ENCODE data around the gene SFSWAP.
"Not testable (repeated sequence)": the region's sequence is repeated elsewhere in the genome, so short reads cannot be mapped to it uniquely, and the experiment has no call there.

The SFSWAP gene

DNA sequence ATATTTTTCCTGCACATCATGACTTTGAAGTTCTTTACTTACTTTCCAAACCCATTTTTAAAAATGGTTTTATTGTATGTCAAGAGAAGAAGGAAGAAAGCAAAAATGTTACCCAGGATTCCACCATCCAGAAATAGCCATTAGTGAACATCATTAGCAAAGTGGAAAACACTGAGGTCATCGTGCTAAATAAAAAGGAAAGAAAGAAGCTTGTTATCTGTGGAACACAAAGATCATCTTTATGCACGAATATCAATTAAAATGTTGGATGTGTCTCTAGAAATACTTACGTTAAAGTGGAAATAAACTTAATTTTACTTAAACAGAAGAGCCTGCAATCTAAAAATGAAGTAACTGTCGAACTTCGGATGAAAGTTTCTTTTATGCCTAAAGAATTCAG, 27.3 kb downstream of the SFSWAP start:
- H3K4me1 Mint-ChIP-seq (ENCODE audit: low read depth in 2 of 2) = peaks cover 0 to 11% of the 10 kb centered on the region in 2 donors
- ATAC-seq (replicated peaks) = no peak
- H3K4me3 Mint-ChIP-seq = no peak overlapping the region
- H3K36me3 Mint-ChIP-seq (ENCODE audit: insufficient read depth) = peaks cover 63% of the 10 kb centered on the region
- H3K27me3 Mint-ChIP-seq = no peaks in the 10 kb centered on the region
- no peak for DNase-seq
- H3K9me3 Mint-ChIP-seq = no peaks in the 10 kb centered on the region
- H3K27ac Mint-ChIP-seq = no peak overlapping the region

DNA sequence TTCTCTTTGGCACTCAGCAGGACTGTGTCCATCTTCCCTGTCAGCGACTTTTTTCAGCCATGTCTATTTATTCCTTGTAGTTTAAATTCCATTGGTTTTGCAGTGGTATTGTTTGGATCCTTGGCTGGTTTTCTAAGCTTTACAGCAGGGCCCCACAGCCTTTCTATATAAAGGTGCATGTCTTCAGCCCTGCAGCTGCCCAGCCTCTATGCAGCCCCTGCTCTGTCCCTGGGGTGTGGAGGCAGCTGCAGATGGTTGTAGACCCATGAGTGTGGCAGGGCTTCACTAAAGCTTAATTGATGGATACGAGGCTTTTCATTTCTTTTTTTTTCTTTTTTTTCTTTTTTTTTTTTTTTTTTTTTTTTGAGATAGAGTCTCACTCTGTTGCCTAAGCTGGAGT, 29.7 kb downstream of the SFSWAP start:
- Mint-ChIP-seq H3K36me3 (ENCODE audit: insufficient read depth) (peaks cover 56% of the 10 kb centered on the region), H3K4me3 (no peak overlapping the region), H3K27ac (no peak overlapping the region)

DNA sequence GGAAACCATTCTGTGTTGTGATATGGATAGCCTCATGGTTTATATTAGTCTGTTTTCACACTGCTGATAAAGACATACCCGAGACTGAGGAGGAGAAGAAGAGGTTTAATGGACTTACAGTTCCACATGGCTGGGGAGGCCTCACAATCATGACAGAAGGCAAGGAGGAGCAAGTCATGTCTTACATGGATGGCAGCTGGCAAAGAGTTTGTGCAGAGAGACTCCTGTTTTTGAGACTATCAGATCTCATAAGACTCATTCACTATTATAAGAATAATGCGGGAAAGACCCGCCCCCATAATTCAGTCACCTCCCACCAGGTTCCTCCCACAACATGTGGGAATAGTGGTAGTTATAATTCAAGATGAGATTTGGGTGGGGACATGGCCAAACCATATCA, 31.9 kb downstream of the SFSWAP start:
- peaks cover 6 to 13% of the 10 kb centered on the region in 2 donors for H3K4me1 Mint-ChIP-seq (ENCODE audit: low read depth in 2 of 2)
- H3K36me3 Mint-ChIP-seq (ENCODE audit: insufficient read depth) = peaks cover 57% of the 10 kb centered on the region
- not testable (repeated sequence) for DNase-seq; H3K27me3 Mint-ChIP-seq; H3K9me3 Mint-ChIP-seq; H3K4me3 Mint-ChIP-seq; ATAC-seq (replicated peaks)
- H3K27ac Mint-ChIP-seq = peak overlapping the region in 1 of 2 donors; percentile 6

More for the DNA sequence above, 29.7 kb downstream of the SFSWAP start:
- H3K4me1 Mint-ChIP-seq (ENCODE audit: low read depth in 2 of 2) = peaks cover 5 to 11% of the 10 kb centered on the region in 2 donors
- no peaks in the 10 kb centered on the region for H3K9me3 Mint-ChIP-seq
- no peaks in the 10 kb centered on the region for H3K27me3 Mint-ChIP-seq
- ATAC-seq (replicated peaks) (no peak), DNase-seq (no peak)

DNA sequence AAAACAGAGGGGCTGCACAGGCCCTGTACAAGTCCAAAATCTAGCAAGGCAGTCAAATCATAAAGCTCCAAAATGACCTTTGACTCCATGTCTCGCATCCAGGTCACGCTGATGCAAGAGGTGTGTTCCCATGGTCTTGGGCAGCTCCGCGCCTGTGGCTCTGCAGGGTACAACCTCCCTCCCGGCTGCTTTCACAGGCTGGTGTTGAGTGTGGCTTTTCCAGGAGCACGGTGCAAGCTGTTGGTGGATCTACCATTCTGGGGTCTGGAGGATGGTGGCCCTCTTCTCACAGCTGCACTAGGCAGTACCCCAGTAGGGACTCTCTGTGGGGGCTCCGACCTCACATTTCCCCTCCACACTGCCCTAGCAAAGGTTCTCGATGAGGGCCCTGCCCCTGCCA, 32.5 kb downstream of the SFSWAP start:
- ATAC-seq (replicated peaks); H3K27me3 Mint-ChIP-seq; DNase-seq; H3K27ac Mint-ChIP-seq; H3K9me3 Mint-ChIP-seq; H3K4me3 Mint-ChIP-seq: not testable (repeated sequence)
- H3K4me1 Mint-ChIP-seq (ENCODE audit: low read depth in 2 of 2) = peaks cover 6 to 14% of the 10 kb centered on the region in 2 donors
- peaks cover 61% of the 10 kb centered on the region for H3K36me3 Mint-ChIP-seq (ENCODE audit: insufficient read depth)

DNA sequence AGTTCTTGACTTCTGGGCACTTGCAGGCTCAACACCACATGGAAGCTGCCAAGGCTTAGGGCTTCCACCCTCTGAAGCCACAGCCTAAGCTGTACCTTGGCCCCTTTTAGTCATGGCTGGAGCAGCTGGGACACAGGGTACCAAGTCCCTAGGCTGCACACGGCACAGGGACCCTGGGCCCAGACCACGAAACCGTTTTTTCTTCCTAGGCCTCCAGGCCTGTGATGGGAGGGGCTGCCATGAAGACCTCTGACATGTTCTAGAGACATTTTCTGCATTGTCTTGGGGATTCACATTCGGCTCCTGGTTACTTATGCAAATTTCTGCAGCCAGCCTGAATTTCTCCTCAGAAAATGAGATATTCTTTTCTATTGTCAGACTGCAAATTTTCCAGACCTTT, 33.0 kb downstream of the SFSWAP start:
- ATAC-seq (replicated peaks); H3K27ac Mint-ChIP-seq; DNase-seq; H3K27me3 Mint-ChIP-seq; H3K9me3 Mint-ChIP-seq; H3K4me3 Mint-ChIP-seq: not testable (repeated sequence)
- peaks cover 61% of the 10 kb centered on the region for H3K36me3 Mint-ChIP-seq (ENCODE audit: insufficient read depth)
- H3K4me1 Mint-ChIP-seq (ENCODE audit: low read depth in 2 of 2) = peaks cover 6 to 14% of the 10 kb centered on the region in 2 donors

DNA sequence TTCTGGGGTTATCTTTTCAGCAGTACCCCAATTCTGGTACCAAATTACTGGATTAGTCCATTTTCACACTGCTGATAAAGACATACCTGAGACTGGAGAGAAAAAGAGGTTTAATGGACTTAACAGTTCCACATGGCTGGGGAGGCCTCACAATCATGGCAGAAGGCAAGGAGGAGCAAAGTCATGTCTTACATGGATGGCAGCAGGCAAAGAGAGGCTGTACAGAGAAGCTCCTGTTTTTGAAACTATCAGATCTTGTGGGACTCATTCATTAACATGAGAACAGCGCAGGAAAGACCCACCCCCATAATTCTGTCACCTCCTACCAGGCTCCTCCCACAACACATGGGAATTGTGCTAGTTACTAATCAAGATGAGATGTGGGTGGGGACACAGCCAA, 33.8 kb downstream of the SFSWAP start:
- not testable (repeated sequence) for ATAC-seq (replicated peaks); H3K27ac Mint-ChIP-seq; DNase-seq; H3K27me3 Mint-ChIP-seq; H3K9me3 Mint-ChIP-seq; H3K4me3 Mint-ChIP-seq
- peaks cover 6 to 14% of the 10 kb centered on the region in 2 donors for H3K4me1 Mint-ChIP-seq (ENCODE audit: low read depth in 2 of 2)
- peaks cover 54% of the 10 kb centered on the region for H3K36me3 Mint-ChIP-seq (ENCODE audit: insufficient read depth)

DNA sequence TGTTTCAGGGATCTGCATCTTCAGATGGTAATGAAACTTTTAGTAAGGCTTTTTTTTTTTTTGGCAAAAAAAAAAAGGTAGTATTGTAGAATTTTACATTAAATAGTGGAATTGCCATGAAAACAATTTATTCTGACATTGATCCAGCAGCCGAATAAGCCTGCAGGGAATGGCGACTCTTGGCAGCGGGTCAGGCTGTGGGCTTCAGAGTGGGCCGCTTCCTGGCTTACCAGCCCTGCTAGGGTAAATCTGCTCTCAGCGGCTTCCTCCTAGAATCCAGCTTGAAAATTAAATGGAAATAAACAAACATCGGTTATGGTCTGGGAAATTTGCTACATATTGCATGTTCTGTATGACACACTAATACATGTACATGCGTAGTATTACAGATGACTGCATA, 34.8 kb downstream of the SFSWAP start:
- Mint-ChIP-seq H3K9me3 (no peaks in the 10 kb centered on the region), H3K4me1 (ENCODE audit: low read depth in 2 of 2) (peaks cover 6 to 14% of the 10 kb centered on the region in 2 donors), H3K27me3 (no peaks in the 10 kb centered on the region), H3K27ac (no peak overlapping the region), H3K36me3 (ENCODE audit: insufficient read depth) (peaks cover 50% of the 10 kb centered on the region), H3K4me3 (no peak overlapping the region)
- DNase-seq (no peak), ATAC-seq (replicated peaks) (no peak)

DNA sequence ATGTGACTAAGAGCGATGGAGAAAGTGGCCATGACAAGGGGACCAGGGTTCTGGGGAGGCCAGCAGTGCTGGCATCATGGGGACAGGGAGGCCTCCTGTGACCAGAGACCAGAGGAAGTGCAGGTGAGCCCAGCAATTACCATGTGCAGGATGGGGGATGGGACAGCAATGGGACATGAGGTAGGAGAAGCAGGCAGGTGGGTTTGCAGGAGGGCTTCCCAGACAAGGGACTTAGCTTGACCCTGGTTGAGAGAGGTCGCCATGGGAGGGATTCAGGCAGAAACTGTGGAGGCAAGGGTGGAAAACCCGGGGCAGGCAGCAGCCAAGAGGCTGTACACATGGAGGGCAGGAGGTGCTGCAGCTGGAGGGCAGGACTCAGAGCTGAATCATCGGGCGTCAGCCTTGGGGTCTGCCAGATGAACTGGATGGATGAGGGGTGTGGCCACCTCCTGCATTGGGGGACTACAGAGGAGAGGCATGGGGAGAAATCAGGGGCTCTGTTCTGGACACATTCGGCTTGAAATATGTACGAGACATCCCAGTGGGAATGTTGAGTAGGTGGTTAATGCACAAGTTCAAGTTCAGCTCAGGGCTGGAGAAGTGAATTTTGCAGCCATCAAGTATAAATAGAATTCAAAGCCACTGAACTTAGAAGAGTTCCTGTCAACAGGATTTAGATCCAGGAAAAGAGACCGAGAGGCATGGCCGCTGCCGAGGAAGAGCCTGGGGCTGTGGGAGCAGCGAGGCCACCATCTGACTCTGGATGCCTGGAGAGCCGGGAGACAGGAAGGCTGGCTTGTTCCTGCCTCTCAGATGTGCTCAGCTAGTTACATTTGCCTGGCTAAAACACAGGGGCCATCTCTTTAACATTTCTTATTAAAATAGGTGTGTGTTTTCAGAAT, 36.6 kb downstream of the SFSWAP start:
- H3K27me3 Mint-ChIP-seq = no peaks in the 10 kb centered on the region
- H3K4me3 Mint-ChIP-seq = no peak overlapping the region
- DNase-seq (no peak), ATAC-seq (replicated peaks) (no peak)
- no peaks in the 10 kb centered on the region for H3K9me3 Mint-ChIP-seq
- H3K36me3 Mint-ChIP-seq (ENCODE audit: insufficient read depth) = peaks cover 51% of the 10 kb centered on the region
- peaks cover 4 to 14% of the 10 kb centered on the region in 2 donors for H3K4me1 Mint-ChIP-seq (ENCODE audit: low read depth in 2 of 2)
- peak overlapping the region; percentile 85 to 90 for H3K27ac Mint-ChIP-seq

DNA sequence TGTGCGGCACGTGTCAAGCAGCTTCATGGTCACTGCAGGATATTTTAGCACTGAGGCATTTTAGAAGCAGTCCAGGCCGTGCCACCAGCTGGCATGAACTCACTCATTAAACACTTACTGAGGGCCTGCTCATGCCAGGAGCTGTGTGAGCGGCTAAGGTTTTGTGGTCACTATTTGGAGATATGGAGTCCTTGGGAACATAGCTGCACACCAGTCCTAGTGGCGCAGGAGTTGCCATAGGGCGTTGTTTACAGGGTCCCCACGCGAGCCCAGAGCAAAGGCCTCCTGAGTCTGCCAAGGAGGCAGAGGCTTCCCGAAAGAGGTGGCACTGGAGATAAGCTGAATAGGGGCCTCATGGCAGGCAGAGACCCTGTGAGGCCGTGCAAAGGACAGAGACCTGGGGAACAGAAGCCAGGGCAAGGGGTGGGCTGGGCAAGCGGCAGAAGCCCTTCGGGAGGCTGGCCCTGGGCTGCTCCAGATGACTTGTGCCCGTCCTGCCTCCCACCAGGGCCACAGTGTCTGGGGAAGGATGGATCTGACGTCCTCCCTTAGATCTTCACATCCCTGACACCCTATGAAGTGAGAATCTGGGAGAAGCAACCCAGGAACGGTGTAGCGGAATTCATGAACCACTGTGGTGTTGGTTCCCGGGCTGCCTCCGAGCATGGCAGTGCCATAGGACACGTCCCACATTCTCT, 38.9 kb downstream of the SFSWAP start:
- Mint-ChIP-seq H3K27me3 (no peaks in the 10 kb centered on the region), H3K36me3 (ENCODE audit: insufficient read depth) (peaks cover 62% of the 10 kb centered on the region)

DNA sequence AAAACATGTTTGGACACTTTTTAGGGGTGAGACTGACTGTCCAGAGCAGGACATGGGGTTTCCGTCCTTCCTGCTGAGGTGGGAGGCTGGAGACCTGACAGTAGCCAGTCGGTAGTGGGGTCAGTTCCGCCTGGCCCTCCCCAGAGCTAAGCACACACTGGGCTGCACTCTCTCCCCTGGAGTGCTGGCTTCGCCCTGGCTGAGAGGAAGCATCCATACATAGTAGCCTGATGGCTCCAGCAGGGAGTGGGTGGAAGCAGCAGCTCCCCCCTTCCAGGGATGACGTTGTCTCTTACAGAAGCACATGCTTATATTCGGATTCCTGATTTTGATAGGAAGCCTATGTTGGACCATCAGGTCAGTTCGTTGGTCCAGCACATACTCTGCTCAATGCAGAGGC, 40.4 kb downstream of the SFSWAP start:
- peaks cover 70% of the 10 kb centered on the region for H3K36me3 Mint-ChIP-seq (ENCODE audit: insufficient read depth)
- no peak overlapping the region for H3K27ac Mint-ChIP-seq
- peaks cover 2 to 9% of the 10 kb centered on the region in 2 donors for H3K4me1 Mint-ChIP-seq (ENCODE audit: low read depth in 2 of 2)
- no peak overlapping the region for H3K4me3 Mint-ChIP-seq
- ATAC-seq (replicated peaks) (no peak), DNase-seq (no peak)
- H3K9me3 Mint-ChIP-seq = no peaks in the 10 kb centered on the region
- H3K27me3 Mint-ChIP-seq = no peaks in the 10 kb centered on the region

More for the DNA sequence above, 38.9 kb downstream of the SFSWAP start:
- Mint-ChIP-seq H3K27ac (no peak overlapping the region), H3K4me3 (no peak overlapping the region), H3K9me3 (no peaks in the 10 kb centered on the region), H3K4me1 (ENCODE audit: low read depth in 2 of 2) (peaks cover 2 to 11% of the 10 kb centered on the region in 2 donors)
- DNase-seq = no peak
- ATAC-seq (replicated peaks) = no peak

DNA sequence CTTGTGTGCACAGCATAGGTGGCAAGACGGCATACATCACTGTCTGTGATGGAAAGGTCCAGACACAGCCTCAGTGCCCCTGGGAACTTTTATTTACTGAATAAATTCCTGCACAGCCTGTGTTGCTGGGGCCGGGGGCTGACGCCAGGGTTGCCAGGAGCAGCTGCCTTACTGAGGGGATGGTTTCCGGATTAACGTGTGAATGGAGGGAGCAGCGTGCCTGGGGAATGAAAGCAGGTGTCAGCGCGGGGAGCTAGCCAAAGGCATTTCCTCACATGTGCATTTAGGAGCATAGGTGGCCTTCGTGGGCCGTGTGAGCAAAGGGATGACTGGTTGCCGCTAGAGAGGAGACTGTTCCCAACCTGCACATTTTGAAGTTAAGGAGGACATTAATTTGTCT, 41.6 kb downstream of the SFSWAP start:
- H3K9me3 Mint-ChIP-seq = no peaks in the 10 kb centered on the region
- H3K4me1 Mint-ChIP-seq (ENCODE audit: low read depth in 2 of 2) = peaks cover 1 to 4% of the 10 kb centered on the region in 2 donors
- H3K27ac Mint-ChIP-seq = no peak overlapping the region
- peaks cover 76% of the 10 kb centered on the region for H3K36me3 Mint-ChIP-seq (ENCODE audit: insufficient read depth)
- DNase-seq = no peak
- ATAC-seq (replicated peaks) = no peak
- no peak overlapping the region for H3K4me3 Mint-ChIP-seq
- H3K27me3 Mint-ChIP-seq = no peaks in the 10 kb centered on the region

DNA sequence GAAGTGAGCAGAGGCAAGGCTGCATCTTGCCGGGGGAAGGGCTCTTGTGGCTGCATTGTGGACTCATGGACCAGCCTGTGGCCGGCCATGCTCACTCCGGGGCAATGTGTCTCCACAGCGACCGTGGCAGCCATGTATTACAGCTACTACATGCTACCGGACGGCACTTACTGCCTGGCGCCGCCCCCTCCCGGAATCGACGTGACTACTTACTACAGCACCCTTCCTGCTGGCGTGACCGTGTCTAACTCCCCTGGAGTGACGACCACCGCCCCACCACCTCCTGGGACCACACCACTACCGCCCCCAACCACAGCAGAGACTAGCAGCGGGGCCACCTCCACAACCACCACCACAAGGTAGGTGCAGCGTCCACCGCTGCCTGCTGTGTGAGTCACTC, 42.1 kb downstream of the SFSWAP start:
- ATAC-seq (replicated peaks) = no peak
- no peak for DNase-seq
- H3K9me3 Mint-ChIP-seq = no peaks in the 10 kb centered on the region
- peaks cover 82% of the 10 kb centered on the region for H3K36me3 Mint-ChIP-seq (ENCODE audit: insufficient read depth)
- no peaks in the 10 kb centered on the region for H3K4me1 Mint-ChIP-seq (ENCODE audit: low read depth in 2 of 2)
- H3K27ac Mint-ChIP-seq = no peak overlapping the region
- no peaks in the 10 kb centered on the region for H3K27me3 Mint-ChIP-seq
- H3K4me3 Mint-ChIP-seq = no peak overlapping the region

DNA sequence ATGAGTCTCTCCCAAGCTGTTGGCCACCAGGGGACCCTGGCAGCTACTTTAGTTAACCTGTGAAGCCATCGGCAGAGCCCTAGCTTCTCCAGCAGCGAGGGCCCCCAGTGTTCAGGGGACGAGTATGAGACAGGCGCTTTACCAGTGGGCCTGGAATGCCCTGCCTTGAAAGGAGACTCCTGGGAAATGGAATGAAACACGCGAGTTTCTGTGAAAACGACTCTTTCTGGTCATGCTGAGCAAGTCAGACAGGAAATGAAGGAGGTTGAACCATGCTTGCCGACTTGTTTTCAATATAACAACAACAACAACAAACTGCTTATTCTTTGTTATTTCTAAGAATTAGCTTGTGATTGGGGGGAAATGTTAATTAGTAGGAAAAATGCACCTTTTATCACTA, 42.9 kb downstream of the SFSWAP start:
- H3K36me3 Mint-ChIP-seq (ENCODE audit: insufficient read depth) = peaks cover 84% of the 10 kb centered on the region
- no peaks in the 10 kb centered on the region for H3K27me3 Mint-ChIP-seq
- H3K4me3 Mint-ChIP-seq = no peak overlapping the region
- DNase-seq (no peak), ATAC-seq (replicated peaks) (no peak)
- H3K4me1 Mint-ChIP-seq (ENCODE audit: low read depth in 2 of 2) = no peaks in the 10 kb centered on the region
- H3K9me3 Mint-ChIP-seq = no peaks in the 10 kb centered on the region
- no peak overlapping the region for H3K27ac Mint-ChIP-seq

DNA sequence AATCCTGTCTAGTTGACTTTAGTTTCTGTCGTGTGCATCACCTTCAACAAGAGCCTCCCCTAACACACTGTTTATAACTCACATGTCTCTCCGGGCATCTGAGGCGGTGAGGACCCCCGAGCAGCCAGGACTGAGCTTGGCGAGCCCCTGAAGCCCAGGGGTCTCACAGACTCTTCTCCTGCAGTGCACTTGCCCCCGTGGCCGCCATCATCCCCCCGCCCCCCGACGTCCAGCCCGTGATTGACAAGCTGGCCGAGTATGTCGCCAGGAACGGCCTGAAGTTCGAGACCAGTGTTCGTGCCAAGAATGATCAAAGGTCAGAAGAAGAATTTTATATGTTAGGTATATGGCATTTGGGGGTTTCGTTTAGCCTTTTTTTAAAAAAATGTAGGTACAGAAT, 43.3 kb downstream of the SFSWAP start:
- H3K4me3 Mint-ChIP-seq = no peak overlapping the region
- H3K4me1 Mint-ChIP-seq (ENCODE audit: low read depth in 2 of 2) = no peaks in the 10 kb centered on the region
- H3K27ac Mint-ChIP-seq = no peak overlapping the region
- no peaks in the 10 kb centered on the region for H3K9me3 Mint-ChIP-seq
- no peak for DNase-seq
- H3K27me3 Mint-ChIP-seq = no peaks in the 10 kb centered on the region
- peaks cover 88% of the 10 kb centered on the region for H3K36me3 Mint-ChIP-seq (ENCODE audit: insufficient read depth)
- no peak for ATAC-seq (replicated peaks)
